OCI-LY1 (cell line): ENCODE data around the gene GALC.

Experiments
- H2AFZ ChIP-seq: fragments of 200-600 bp; sonication (generic), shearing (Covaris generic); 2 replicates; pipeline ENCODE4 v1.6.0; 2014; ENCODE audit warnings: antibody characterized with exemption, mild to moderate bottlenecking, low read length
- H3F3A ChIP-seq: fragments of 200-600 bp; sonication (generic), shearing (Covaris generic); 2 replicates; pipeline ENCODE4 v1.6.0; 2014; ENCODE audit warnings: mild to moderate bottlenecking, antibody characterized with exemption, low read length, moderate library complexity; ENCODE audit not compliant: insufficient read depth
- H3K27ac ChIP-seq: fragments of 200-600 bp; sonication (generic); 2 replicates; pipeline ENCODE4 v1.5.1; 2014; ENCODE audit warnings: low read length, mixed run types, mild to moderate bottlenecking, low read depth; ENCODE audit not compliant: poor library complexity, severe bottlenecking
- H3K27me3 ChIP-seq: fragments of 200-600 bp; sonication (generic); 2 replicates; pipeline ENCODE4 v1.6.0; 2014; ENCODE audit warnings: antibody characterized with exemption, mild to moderate bottlenecking, low read length, moderate library complexity; ENCODE audit not compliant: insufficient read depth
- H3K36me3 ChIP-seq: fragments of 200-600 bp; sonication (generic); 2 replicates; pipeline ENCODE4 v1.6.1; 2014; ENCODE audit warnings: mild to moderate bottlenecking, antibody characterized with exemption, low read length, moderate library complexity, mixed read lengths; ENCODE audit not compliant: insufficient read depth
- H3K4me1 ChIP-seq: fragments of 200-600 bp; sonication (generic); 2 replicates; pipeline ENCODE4 v1.5.1; 2014; ENCODE audit warnings: mild to moderate bottlenecking, low read length, moderate library complexity; ENCODE audit not compliant: insufficient read depth, severe bottlenecking
- H3K4me2 ChIP-seq: fragments of 200-600 bp; sonication (generic), shearing (Covaris generic); 2 replicates; pipeline ENCODE4 v1.6.1; 2014; ENCODE audit warnings: low read length
- H3K4me3 ChIP-seq: fragments of 200-600 bp; sonication (generic); 2 replicates; pipeline ENCODE4 v1.5.1; 2014; ENCODE audit warnings: low read length, low read depth, mild to moderate bottlenecking, mixed read lengths; ENCODE audit not compliant: poor library complexity, severe bottlenecking
- H3K79me2 ChIP-seq: fragments of 200-600 bp; shearing (Covaris generic); 2 replicates; pipeline ENCODE4 v1.6.1; 2016; ENCODE audit warnings: mixed run types, low read length, mixed read lengths; ENCODE audit not compliant: insufficient read depth
- H3K9ac ChIP-seq: fragments of 200-600 bp; sonication (generic), shearing (Covaris generic); 2 replicates; pipeline ENCODE4 v1.6.1; 2014; ENCODE audit warnings: mild to moderate bottlenecking, low read length, mixed read lengths
- H3K9me2 ChIP-seq: fragments of 200-600 bp; sonication (generic), shearing (Covaris generic); 2 replicates; pipeline ENCODE4 v1.6.1; 2014; ENCODE audit warnings: low read depth, mild to moderate bottlenecking, low read length, mixed read lengths
- H3K9me3 ChIP-seq: fragments of 200-600 bp; shearing (Covaris generic); 2 replicates; pipeline ENCODE4 v1.6.1; 2014; ENCODE audit warnings: low read length, mixed read lengths
- H4K20me1 ChIP-seq: fragments of 200-600 bp; sonication (generic), shearing (Covaris generic); 2 replicates; pipeline ENCODE4 v1.6.0; 2016; ENCODE audit warnings: mild to moderate bottlenecking, low read length; ENCODE audit not compliant: insufficient read depth
- EZH2 ChIP-seq: fragments of 200-600 bp; sonication (generic), shearing (Covaris generic); IDR thresholded peaks from 2 replicates; pipeline ENCODE4 v1.8.0; 2017; ENCODE audit warnings: borderline replicate concordance, mixed run types, mild to moderate bottlenecking, antibody characterized with exemption, low read length, moderate library complexity, mixed read lengths
- TF ChIP-seq, protein P1 (sequence below): fragments of 200-600 bp; sonication (generic), shearing (Covaris generic); IDR thresholded peaks from 2 replicates; pipeline ENCODE4 v1.5.1; 2017; ENCODE audit warnings: mild to moderate bottlenecking, antibody characterized with exemption, low read length, moderate library complexity, mixed read lengths

GALC gene

DNA sequence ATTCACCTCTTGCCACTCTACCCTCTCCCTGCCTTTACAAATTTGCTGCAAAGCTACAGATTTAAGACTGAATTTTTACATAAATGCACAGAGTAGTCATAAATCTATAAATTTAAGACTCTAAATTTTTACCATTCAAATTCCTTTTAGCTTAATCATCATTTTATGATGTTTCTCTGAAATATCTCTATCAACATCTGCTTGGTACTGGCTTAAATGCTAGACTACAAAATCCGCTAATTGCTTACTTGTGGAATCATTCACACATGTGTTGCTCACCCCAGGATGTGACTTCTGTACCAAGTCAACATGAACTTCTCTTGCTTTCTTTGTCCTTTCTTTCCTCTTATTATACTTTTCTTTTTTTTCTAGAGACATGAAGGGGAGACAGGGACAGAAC, 109.2 kb downstream of the GALC start:
- H3K4me2 ChIP-seq = no peak overlapping the region
- no peak overlapping the region for H3K9ac ChIP-seq
- H3K27me3 ChIP-seq = no peaks in the 10 kb centered on the region
- no peaks in the 10 kb centered on the region for H3K79me2 ChIP-seq
- no peaks in the 10 kb centered on the region for H3K9me3 ChIP-seq
- H3K9me2 ChIP-seq = no peaks in the 10 kb centered on the region
- H4K20me1 ChIP-seq = no peaks in the 10 kb centered on the region
- H3K4me1 ChIP-seq = no peaks in the 10 kb centered on the region
- H3K4me3 ChIP-seq = no peak overlapping the region
- TF ChIP-seq, protein P1, sequence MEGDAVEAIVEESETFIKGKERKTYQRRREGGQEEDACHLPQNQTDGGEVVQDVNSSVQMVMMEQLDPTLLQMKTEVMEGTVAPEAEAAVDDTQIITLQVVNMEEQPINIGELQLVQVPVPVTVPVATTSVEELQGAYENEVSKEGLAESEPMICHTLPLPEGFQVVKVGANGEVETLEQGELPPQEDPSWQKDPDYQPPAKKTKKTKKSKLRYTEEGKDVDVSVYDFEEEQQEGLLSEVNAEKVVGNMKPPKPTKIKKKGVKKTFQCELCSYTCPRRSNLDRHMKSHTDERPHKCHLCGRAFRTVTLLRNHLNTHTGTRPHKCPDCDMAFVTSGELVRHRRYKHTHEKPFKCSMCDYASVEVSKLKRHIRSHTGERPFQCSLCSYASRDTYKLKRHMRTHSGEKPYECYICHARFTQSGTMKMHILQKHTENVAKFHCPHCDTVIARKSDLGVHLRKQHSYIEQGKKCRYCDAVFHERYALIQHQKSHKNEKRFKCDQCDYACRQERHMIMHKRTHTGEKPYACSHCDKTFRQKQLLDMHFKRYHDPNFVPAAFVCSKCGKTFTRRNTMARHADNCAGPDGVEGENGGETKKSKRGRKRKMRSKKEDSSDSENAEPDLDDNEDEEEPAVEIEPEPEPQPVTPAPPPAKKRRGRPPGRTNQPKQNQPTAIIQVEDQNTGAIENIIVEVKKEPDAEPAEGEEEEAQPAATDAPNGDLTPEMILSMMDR = no peak
- TF ChIP-seq EZH2 = no peak
- no peaks in the 10 kb centered on the region for H3F3A ChIP-seq
- no peak overlapping the region for H2AFZ ChIP-seq
- no peak overlapping the region for H3K27ac ChIP-seq
- no peaks in the 10 kb centered on the region for H3K36me3 ChIP-seq
